OCI-LY1 (cell line): ENCODE measurements around the gene ARFGAP3.
"Not testable (repeated sequence)": the region's sequence is repeated elsewhere in the genome, so short reads cannot be mapped to it uniquely, and the experiment has no call there.

ENCODE experiments used
- H2AFZ ChIP-seq: fragments of 200-600 bp; sonication (generic), shearing (Covaris generic); 2 replicates; pipeline ENCODE4 v1.6.0; 2014; ENCODE audit warnings: antibody characterized with exemption, mild to moderate bottlenecking, low read length
- H3F3A ChIP-seq: fragments of 200-600 bp; sonication (generic), shearing (Covaris generic); 2 replicates; pipeline ENCODE4 v1.6.0; 2014; ENCODE audit warnings: mild to moderate bottlenecking, antibody characterized with exemption, low read length, moderate library complexity; ENCODE audit not compliant: insufficient read depth
- H3K27ac ChIP-seq: fragments of 200-600 bp; sonication (generic); 2 replicates; pipeline ENCODE4 v1.5.1; 2014; ENCODE audit warnings: low read length, mixed run types, mild to moderate bottlenecking, low read depth; ENCODE audit not compliant: poor library complexity, severe bottlenecking
- H3K27me3 ChIP-seq: fragments of 200-600 bp; sonication (generic); 2 replicates; pipeline ENCODE4 v1.6.0; 2014; ENCODE audit warnings: antibody characterized with exemption, mild to moderate bottlenecking, low read length, moderate library complexity; ENCODE audit not compliant: insufficient read depth
- H3K36me3 ChIP-seq: fragments of 200-600 bp; sonication (generic); 2 replicates; pipeline ENCODE4 v1.6.1; 2014; ENCODE audit warnings: mild to moderate bottlenecking, antibody characterized with exemption, low read length, moderate library complexity, mixed read lengths; ENCODE audit not compliant: insufficient read depth
- H3K4me1 ChIP-seq: fragments of 200-600 bp; sonication (generic); 2 replicates; pipeline ENCODE4 v1.5.1; 2014; ENCODE audit warnings: mild to moderate bottlenecking, low read length, moderate library complexity; ENCODE audit not compliant: insufficient read depth, severe bottlenecking
- H3K4me2 ChIP-seq: fragments of 200-600 bp; sonication (generic), shearing (Covaris generic); 2 replicates; pipeline ENCODE4 v1.6.1; 2014; ENCODE audit warnings: low read length
- H3K4me3 ChIP-seq: fragments of 200-600 bp; sonication (generic); 2 replicates; pipeline ENCODE4 v1.5.1; 2014; ENCODE audit warnings: low read length, low read depth, mild to moderate bottlenecking, mixed read lengths; ENCODE audit not compliant: poor library complexity, severe bottlenecking
- H3K79me2 ChIP-seq: fragments of 200-600 bp; shearing (Covaris generic); 2 replicates; pipeline ENCODE4 v1.6.1; 2016; ENCODE audit warnings: mixed run types, low read length, mixed read lengths; ENCODE audit not compliant: insufficient read depth
- H3K9ac ChIP-seq: fragments of 200-600 bp; sonication (generic), shearing (Covaris generic); 2 replicates; pipeline ENCODE4 v1.6.1; 2014; ENCODE audit warnings: mild to moderate bottlenecking, low read length, mixed read lengths
- H3K9me2 ChIP-seq: fragments of 200-600 bp; sonication (generic), shearing (Covaris generic); 2 replicates; pipeline ENCODE4 v1.6.1; 2014; ENCODE audit warnings: low read depth, mild to moderate bottlenecking, low read length, mixed read lengths
- H3K9me3 ChIP-seq: fragments of 200-600 bp; shearing (Covaris generic); 2 replicates; pipeline ENCODE4 v1.6.1; 2014; ENCODE audit warnings: low read length, mixed read lengths
- H4K20me1 ChIP-seq: fragments of 200-600 bp; sonication (generic), shearing (Covaris generic); 2 replicates; pipeline ENCODE4 v1.6.0; 2016; ENCODE audit warnings: mild to moderate bottlenecking, low read length; ENCODE audit not compliant: insufficient read depth
- CTCF ChIP-seq: fragments of 200-600 bp; sonication (generic), shearing (Covaris generic); IDR thresholded peaks from 2 replicates; pipeline ENCODE4 v1.5.1; 2017; ENCODE audit warnings: mild to moderate bottlenecking, antibody characterized with exemption, low read length, moderate library complexity, mixed read lengths
- EZH2 ChIP-seq: fragments of 200-600 bp; sonication (generic), shearing (Covaris generic); IDR thresholded peaks from 2 replicates; pipeline ENCODE4 v1.8.0; 2017; ENCODE audit warnings: borderline replicate concordance, mixed run types, mild to moderate bottlenecking, antibody characterized with exemption, low read length, moderate library complexity, mixed read lengths

The ARFGAP3 gene

DNA sequence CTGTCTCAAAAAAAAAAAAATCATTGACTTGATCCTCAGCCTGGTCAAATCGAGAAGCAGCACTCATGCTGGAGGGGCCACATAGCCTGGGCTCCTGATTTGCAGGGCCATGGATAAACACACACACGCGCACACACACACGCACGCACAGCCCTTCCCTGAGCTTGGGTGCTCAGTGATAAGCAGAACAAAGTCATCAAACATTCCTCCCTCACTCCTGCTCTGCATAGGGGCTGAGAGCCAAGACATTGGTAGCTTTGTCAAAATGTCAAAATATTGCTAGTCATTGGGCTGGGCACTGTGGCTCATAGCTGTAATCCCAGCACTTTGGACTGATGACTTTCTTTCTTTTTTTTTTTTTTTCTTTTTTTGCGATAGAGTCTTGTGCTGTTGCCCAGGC, 102.4 kb downstream of the ARFGAP3 start:
- Histone ChIP-seq H3K9me2 (no peaks in the 10 kb centered on the region), H3F3A (no peaks in the 10 kb centered on the region), H3K4me1 (peaks cover 6% of the 10 kb centered on the region), H3K27ac (no peak overlapping the region), H3K79me2 (no peaks in the 10 kb centered on the region), H4K20me1 (no peaks in the 10 kb centered on the region), H3K9ac (no peak overlapping the region), H3K4me2 (no peak overlapping the region), H3K4me3 (no peak overlapping the region), H3K36me3 (no peaks in the 10 kb centered on the region), H2AFZ (no peak overlapping the region), H3K9me3 (no peaks in the 10 kb centered on the region), H3K27me3 (peaks cover 5% of the 10 kb centered on the region; the same call in 1 of the 2 replicates)
- TF ChIP-seq EZH2 (no peak), CTCF (no peak)

DNA sequence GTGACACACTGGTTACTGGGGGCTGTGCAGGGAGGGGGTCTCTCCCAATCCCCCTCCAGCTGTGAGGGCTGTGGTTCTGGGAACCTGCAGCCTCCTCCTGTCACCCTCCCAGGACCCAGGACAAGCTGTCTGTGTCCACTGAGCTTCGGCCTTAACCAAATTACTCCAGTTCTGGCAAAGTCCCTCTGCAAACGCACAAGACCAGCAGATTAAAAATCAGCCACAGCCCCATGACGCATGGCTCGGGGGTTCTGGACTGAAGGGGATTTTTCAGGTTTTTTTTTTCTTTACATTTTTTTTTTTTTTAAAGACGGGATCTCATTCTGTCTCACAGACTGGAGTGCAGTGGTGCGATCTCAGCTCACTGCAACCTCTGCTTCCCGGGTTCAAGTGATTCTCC, 104.2 kb downstream of the ARFGAP3 start:
- H3K27ac ChIP-seq: no peak overlapping the region
- peaks cover 5% of the 10 kb centered on the region; the same call in 1 of the 2 replicates for H3K27me3 ChIP-seq
- no peaks in the 10 kb centered on the region for H4K20me1 ChIP-seq
- no peak overlapping the region for H2AFZ ChIP-seq
- no peaks in the 10 kb centered on the region for H3K9me2 ChIP-seq
- H3K9ac ChIP-seq: no peak overlapping the region
- no peak overlapping the region for H3K4me3 ChIP-seq
- no peaks in the 10 kb centered on the region for H3F3A ChIP-seq
- H3K9me3 ChIP-seq: no peaks in the 10 kb centered on the region
- H3K4me1 ChIP-seq: peaks cover 6% of the 10 kb centered on the region
- H3K4me2 ChIP-seq: no peak overlapping the region
- no peaks in the 10 kb centered on the region for H3K36me3 ChIP-seq
- TF ChIP-seq CTCF (no peak), EZH2 (no peak)
- no peaks in the 10 kb centered on the region for H3K79me2 ChIP-seq

DNA sequence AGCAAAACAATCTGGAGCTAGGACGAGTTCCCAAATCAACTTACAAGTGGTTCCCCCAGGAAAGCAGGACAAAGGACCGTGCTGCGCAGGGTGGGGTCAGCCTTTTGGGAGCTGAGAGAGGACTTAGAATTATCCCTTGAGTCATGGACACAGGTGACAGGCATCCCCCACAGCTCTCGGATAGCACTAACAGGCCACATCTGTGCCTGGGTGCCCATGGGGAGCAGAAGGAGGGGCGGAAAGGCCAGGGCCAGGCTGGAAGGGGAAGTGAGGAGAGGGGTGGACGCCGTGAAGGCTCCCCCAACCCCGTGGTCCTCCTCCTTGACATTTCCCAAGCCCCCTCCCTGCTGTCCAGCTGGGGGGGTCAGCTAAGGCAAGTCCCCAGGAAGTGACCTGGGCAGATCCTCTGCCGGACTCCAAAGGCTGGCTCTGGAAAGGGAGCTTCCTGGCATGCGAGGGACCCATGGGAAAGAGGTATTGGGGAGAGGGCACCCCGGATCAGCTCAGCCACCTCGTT, 104.8 kb downstream of the ARFGAP3 start:
- TF ChIP-seq EZH2 (no peak), CTCF (no peak)
- H3K4me2 ChIP-seq: no peak overlapping the region

GRCh38 chr22:42750421-42750820, 106.7 kb downstream of the ARFGAP3 start:
- H3F3A ChIP-seq, H3K4me2 ChIP-seq, H3K9ac ChIP-seq, H3K79me2 ChIP-seq, H3K36me3 ChIP-seq, H4K20me1 ChIP-seq, H3K27ac ChIP-seq, H3K4me3 ChIP-seq, H3K27me3 ChIP-seq, H2AFZ ChIP-seq, H3K9me2 ChIP-seq, H3K9me3 ChIP-seq, H3K4me1 ChIP-seq: not testable (repeated sequence)

More for the DNA sequence above, 104.8 kb downstream of the ARFGAP3 start:
- H3K9me2 ChIP-seq: no peaks in the 10 kb centered on the region
- H3K4me1 ChIP-seq: no peaks in the 10 kb centered on the region
- no peak overlapping the region for H3K4me3 ChIP-seq
- no peaks in the 10 kb centered on the region for H4K20me1 ChIP-seq
- no peak overlapping the region for H3K9ac ChIP-seq
- H3F3A ChIP-seq: no peaks in the 10 kb centered on the region
- H2AFZ ChIP-seq: no peak overlapping the region
- H3K27me3 ChIP-seq: peaks cover 5% of the 10 kb centered on the region; the same call in 1 of the 2 replicates
- no peaks in the 10 kb centered on the region for H3K79me2 ChIP-seq
- no peaks in the 10 kb centered on the region for H3K36me3 ChIP-seq
- H3K27ac ChIP-seq: no peak overlapping the region
- no peaks in the 10 kb centered on the region for H3K9me3 ChIP-seq
